Measurements from ENCODE around the gene ARMH4.
"Not testable (repeated sequence)": the region's sequence is repeated elsewhere in the genome, so short reads cannot be mapped to it uniquely, and the experiment has no call there.

The ARMH4 gene

GRCh38 chr14:58143106-58143505 is 8.9 kb downstream of the ARMH4 start:
- DNase-seq (ENCODE audit: low spot score): no peak

- no peak for DNase-seq (ENCODE audit: low spot score)
Measured at GRCh38 chr14:58141893-58142292, 10.1 kb downstream of the ARMH4 start.

- DNase-seq (ENCODE audit: low spot score): no peak
Measured at GRCh38 chr14:58138714-58139482, 13.1 kb downstream of the ARMH4 start.

DNA sequence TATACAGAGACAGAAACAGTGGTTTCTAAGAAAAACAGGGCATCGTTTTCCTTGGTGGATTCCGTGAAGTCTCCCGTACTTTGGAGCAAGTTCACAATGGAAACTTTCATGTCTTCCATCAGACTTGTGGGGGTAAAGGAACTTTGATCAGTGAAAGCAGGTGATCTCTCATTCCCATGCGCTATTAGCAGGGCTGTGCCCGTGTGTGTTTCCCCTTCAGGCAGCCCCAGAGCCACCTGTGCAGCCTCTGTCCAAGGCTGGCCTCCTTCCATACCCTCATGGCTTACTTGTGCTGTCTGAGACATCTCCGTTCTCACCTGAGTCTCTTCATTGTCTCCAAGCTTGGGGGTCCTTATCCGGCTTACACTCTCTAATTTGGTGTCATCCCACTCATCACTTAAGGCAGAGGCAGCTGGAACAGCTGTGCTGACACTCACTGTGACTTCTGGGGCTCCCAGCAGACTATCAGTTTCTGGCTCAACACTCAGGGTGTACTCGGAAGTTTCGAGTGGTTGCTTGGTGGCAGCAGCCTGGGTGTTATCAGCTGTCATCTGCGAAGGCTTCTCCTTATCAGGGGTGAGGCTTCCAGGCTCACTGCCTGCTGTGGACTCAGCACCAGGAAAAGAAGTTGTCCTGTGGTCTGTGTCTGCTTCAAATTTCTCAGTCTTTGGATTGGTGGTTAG is 13.8 kb downstream of the ARMH4 start:
- no peak for DNase-seq (ENCODE audit: low spot score)

GRCh38 chr14:58133739-58134138 is 18.3 kb downstream of the ARMH4 start:
- DNase-seq (ENCODE audit: low spot score): no peak

DNA sequence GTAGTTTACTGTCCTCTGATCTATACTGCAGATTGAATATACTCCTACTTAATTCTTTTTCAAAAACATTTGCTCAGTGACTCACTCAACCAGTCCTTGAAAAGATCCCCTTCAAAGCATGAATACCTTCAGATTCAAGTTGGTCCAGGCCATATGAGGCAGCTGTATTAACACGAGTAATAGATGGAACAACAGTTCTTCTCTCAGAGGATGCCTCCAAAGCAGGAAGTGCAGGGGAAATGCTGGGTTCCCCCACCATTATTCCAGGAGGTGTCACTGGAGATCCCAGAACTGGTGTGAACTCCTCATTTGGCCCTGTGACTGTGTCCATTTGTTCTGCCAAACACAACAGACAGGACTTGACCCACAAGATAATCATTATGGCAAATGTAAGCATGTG is 20.6 kb downstream of the ARMH4 start:
- DNase-seq (ENCODE audit: low spot score): no peak

DNA sequence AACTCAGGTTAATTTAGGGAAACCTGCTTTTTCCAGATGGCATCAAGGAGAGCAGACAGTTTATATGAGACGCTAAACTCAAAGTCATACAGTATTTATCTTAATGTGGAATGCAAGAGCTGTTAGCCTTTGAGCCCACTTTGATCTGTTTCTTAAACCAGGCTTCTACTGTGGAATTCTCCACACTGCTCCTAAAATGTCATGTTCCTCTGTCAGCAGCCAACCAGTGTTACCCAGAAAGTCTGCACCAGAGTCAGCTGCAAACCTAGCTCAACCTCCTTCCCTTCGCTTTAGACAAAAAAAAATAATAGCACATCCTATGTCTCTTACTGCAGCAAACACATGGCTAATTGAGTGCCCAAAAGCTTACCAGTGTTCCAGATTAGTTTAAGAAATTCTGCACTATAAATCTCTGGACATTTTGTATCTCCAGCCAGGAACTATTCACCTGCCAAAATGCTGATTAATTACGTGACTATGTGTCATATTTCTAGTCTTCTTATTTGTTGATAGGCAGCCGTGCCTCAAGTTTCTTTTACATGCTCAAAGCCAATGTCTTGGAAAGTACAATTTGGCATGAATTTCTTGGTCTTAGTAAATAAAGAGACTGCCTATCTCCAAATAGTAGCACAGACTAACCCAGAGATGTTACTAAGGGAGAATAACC is 21.8 kb downstream of the ARMH4 start:
- no peak for DNase-seq (ENCODE audit: low spot score)

DNA sequence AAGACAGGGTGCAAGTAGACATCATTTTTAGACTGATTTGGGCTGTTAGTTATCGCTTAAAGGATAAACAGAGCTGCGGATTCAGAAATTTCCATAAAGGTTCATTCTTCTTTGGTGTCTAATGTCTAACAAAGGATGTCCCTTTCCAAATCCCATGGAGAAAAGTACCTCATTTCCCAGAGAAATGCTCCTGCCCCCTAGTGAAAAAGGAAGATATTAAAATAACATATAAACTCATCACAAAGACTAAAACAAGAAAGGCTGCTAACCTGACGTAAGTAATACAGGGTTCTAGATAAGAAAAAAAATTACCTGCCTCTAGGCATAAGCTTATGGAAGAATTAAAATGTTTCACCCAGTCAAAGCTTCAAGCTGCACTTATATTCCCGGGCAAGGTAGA is 22.8 kb downstream of the ARMH4 start:
- no peak for DNase-seq (ENCODE audit: low spot score)

GRCh38 chr14:58128416-58128815 is 23.6 kb downstream of the ARMH4 start:
- no peak for DNase-seq (ENCODE audit: low spot score)

- not testable (repeated sequence) for DNase-seq (ENCODE audit: low spot score)
Measured at GRCh38 chr14:58122546-58122945, 29.5 kb downstream of the ARMH4 start.

GRCh38 chr14:58121530-58122186 is 30.4 kb downstream of the ARMH4 start:
- no peak for DNase-seq (ENCODE audit: low spot score)

- DNase-seq (ENCODE audit: low spot score): peak; percentile 29
Measured at GRCh38 chr14:58119381-58119780, 32.6 kb downstream of the ARMH4 start.

DNA sequence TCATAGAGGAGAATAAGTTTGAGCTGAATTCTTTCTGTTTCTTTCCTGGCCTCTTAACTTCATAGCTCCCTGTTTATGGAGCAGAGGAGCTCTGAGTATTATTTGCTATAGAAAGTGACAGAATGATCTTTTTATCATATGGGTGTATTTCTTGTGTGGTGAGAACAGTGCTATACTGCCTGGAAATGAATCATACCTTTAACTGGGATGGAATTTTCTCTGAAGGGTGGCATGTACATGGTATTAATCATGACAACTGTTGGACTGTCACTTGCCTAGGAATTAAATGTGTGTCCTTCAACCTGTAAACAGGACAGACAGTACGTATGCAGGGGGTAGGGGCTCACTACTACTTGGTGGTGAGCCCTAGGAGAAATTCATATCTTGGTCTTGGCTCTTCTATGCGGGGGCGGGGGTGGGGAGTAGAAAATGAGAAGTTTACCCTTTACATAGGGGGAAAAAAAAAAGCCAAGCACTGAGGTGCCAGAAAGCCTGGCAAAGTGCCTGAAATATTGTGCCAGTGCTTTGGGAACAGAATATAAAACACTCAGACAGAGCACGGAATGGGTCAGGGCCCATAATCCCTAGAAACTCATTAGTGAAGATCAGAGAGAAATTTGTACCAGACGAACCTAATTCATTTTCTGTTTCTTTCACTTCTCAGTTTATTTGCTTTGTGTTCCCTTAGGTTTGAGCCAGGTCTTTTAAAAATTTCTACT is 33.8 kb downstream of the ARMH4 start:
- peak; percentile 32 for DNase-seq (ENCODE audit: low spot score)

DNA sequence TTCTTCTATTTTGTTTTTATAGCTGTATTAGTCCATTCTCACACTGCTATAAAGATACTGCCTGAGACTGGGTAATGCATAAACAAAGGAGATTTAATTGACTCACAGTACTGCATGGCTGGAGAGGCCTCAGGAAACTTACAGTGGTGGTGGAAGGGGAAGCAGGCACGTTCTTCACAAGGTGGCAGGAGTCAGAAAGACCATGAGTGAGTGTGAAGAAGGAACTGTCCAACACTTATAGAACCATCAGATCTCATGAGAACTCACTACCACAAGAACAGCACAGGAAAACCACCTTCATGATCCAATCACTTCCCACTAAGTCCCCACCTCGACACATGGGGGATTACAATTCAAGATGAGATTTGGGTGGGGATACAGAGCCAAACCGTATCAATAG is 42.3 kb downstream of the ARMH4 start:
- DNase-seq (ENCODE audit: low spot score): no peak

DNA sequence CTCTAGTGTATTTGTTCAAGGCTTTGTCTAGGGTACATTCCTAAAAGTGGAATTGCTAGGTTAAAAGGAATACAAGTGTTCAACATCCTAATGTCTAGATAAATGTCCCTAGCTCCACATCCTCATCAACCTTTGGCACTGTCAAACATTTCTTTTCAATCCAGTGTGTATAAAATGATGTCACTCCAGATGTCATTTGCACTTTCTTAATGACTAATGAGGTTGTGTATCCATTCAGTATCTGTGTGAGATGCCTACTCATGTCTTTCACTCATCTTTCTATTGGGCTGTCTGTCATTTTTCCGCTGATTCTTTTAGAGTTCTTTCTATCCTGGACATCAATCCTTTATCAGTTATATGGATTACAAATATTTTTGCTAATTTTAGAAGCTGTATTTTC is 43.3 kb downstream of the ARMH4 start:
- DNase-seq (ENCODE audit: low spot score): no peak

GRCh38 chr14:58107947-58108552 is 44.0 kb downstream of the ARMH4 start:
- DNase-seq (ENCODE audit: low spot score): peak; percentile 81

GRCh38 chr14:58107041-58107440 is 45.0 kb downstream of the ARMH4 start:
- no peak for DNase-seq (ENCODE audit: low spot score)

GRCh38 chr14:58106446-58106845 is 45.6 kb downstream of the ARMH4 start:
- no peak for DNase-seq (ENCODE audit: low spot score)

GRCh38 chr14:58104808-58105207 is 47.2 kb downstream of the ARMH4 start:
- no peak for DNase-seq (ENCODE audit: low spot score)

- no peak for DNase-seq (ENCODE audit: low spot score)
Measured at GRCh38 chr14:58100735-58101368, 51.2 kb downstream of the ARMH4 start.

DNA sequence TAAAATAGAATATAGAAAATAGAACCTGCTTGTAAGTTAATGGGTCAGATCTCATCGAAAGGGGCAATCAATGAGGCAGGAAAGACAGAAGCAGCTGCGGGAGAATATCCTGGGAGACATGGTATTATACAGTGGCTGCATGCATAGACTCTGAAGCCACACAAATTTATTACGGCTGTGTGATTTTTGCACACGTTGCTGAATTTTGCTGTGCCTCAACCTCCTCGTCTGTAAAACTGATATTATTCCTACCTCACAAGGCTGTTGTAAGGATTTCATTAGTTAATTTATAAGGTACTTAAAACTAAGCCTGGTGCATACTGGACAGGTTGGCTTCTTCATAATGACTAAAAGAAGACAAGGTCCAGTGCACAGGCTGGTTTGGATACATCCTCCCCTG is 52.3 kb downstream of the ARMH4 start:
- no peak for DNase-seq (ENCODE audit: low spot score)
